ENCODE measurements around the gene ZIC5.

GRCh38 chr13:99922631-99923404, 48.7 kb downstream of the ZIC5 start:
- TF ChIP-seq CTCF (IDR thresholded peaks at IDR 0.05; ENCODE audit: insufficient read depth, low read length, poor library complexity, severe bottlenecking) (no peak), EZH2phosphoT487 (conservative IDR thresholded peaks at IDR 0.05; ENCODE audit: low read length) (no peak)
